Thoracic aorta (tissue), 2 donors: Measurements from ENCODE around the gene TMEM204. TPM values are rescaled to one million over a fixed set of nuclear protein-coding genes. Genes with fewer than 3 reads are reported as not detected.

Source experiments
- ATAC-seq: fragments of 150-250 bp; one replicate; pipeline ENCODE4 v1.8.0; 2017; ENCODE audit warnings: low read depth; ENCODE audit not compliant: insufficient number of reproducible peaks, low FRiP score
- DNase-seq: peaks from one replicate; pipeline ENCODE4 v3.0.0-alpha.2; 2020; ENCODE audit warnings: low spot score
- H3K27ac ChIP-seq, 2 donors: fragments of 200-600 bp; sonication (generic); 1 replicate in 1 of 2; 2 replicates in 1 of 2; pipeline ENCODE4 v1.5.1; 2016; ENCODE audit warnings: mild to moderate bottlenecking in 2 of 2, moderate library complexity in 2 of 2
- H3K27me3 ChIP-seq: fragments of 200-600 bp; sonication (generic); replicated peaks from 2 replicates; pipeline ENCODE4 v1.6.0; 2016; ENCODE audit warnings: mild to moderate bottlenecking; ENCODE audit not compliant: insufficient read depth
- H3K36me3 ChIP-seq: fragments of 200-600 bp; sonication (generic); one replicate; pipeline ENCODE4 v1.5.1; 2016
- H3K4me1 ChIP-seq, 2 donors: fragments of 200-600 bp; sonication (generic); 1 replicate in 1 of 2; 2 replicates in 1 of 2; pipeline versions ENCODE4 v1.5.1 to v1.6.0; 2016; ENCODE audit warnings: low read depth in 2 of 2, mild to moderate bottlenecking in 1 of 2; ENCODE audit not compliant: control insufficient read depth in 1 of 2
- H3K4me3 ChIP-seq: fragments of 200-600 bp; sonication (generic); 2 replicates; pipeline ENCODE4 v1.5.1; 2016; ENCODE audit warnings: mild to moderate bottlenecking
- H3K9me3 ChIP-seq: fragments of 200-600 bp; sonication (generic); 2 replicates; pipeline ENCODE4 v1.5.1; 2016
- total RNA-seq, 2 donors: library from RNA; depleted of rRNA; stranded (reverse); fragments of >200 nt; gene quantifications; one replicate each; pipeline versions ENCODE4 v1.1.0 to v1.2.3, GENCODE V29; 2016
- TF ChIP-seq, protein P1 (sequence below): fragments of 200-600 bp; sonication (generic); IDR thresholded peaks from one replicate; pipeline ENCODE4 v1.5.1; 2019; ENCODE audit warnings: antibody characterized with exemption

The TMEM204 gene
- 100 to 1,000 TPM; 111 to 125 TPM for total RNA-seq

GRCh38 chr16:1533443-1533951 lies at the start of gene TMEM204:
Gene TMEM204, plus strand, starts transcription at chr16:1533666. Its CDS starts 610 bp downstream, at chr16:1534276.
- TF ChIP-seq, protein P1, sequence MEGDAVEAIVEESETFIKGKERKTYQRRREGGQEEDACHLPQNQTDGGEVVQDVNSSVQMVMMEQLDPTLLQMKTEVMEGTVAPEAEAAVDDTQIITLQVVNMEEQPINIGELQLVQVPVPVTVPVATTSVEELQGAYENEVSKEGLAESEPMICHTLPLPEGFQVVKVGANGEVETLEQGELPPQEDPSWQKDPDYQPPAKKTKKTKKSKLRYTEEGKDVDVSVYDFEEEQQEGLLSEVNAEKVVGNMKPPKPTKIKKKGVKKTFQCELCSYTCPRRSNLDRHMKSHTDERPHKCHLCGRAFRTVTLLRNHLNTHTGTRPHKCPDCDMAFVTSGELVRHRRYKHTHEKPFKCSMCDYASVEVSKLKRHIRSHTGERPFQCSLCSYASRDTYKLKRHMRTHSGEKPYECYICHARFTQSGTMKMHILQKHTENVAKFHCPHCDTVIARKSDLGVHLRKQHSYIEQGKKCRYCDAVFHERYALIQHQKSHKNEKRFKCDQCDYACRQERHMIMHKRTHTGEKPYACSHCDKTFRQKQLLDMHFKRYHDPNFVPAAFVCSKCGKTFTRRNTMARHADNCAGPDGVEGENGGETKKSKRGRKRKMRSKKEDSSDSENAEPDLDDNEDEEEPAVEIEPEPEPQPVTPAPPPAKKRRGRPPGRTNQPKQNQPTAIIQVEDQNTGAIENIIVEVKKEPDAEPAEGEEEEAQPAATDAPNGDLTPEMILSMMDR = no peak
- DNase-seq (no peak), ATAC-seq (peak; percentile 24)
- Histone ChIP-seq H3K4me3 (peak within 1 kb of the TSS; percentile 79), H3K27ac (peak within 1 kb of the TSS; percentile 95 to 96), H3K4me1 (peaks cover 42 to 71% of the 10 kb centered on the region in 2 donors), H3K36me3 (peaks cover 27% of the 10 kb centered on the region), H3K27me3 (no peaks in the 10 kb centered on the region), H3K9me3 (no peaks in the 10 kb centered on the region)

DNA sequence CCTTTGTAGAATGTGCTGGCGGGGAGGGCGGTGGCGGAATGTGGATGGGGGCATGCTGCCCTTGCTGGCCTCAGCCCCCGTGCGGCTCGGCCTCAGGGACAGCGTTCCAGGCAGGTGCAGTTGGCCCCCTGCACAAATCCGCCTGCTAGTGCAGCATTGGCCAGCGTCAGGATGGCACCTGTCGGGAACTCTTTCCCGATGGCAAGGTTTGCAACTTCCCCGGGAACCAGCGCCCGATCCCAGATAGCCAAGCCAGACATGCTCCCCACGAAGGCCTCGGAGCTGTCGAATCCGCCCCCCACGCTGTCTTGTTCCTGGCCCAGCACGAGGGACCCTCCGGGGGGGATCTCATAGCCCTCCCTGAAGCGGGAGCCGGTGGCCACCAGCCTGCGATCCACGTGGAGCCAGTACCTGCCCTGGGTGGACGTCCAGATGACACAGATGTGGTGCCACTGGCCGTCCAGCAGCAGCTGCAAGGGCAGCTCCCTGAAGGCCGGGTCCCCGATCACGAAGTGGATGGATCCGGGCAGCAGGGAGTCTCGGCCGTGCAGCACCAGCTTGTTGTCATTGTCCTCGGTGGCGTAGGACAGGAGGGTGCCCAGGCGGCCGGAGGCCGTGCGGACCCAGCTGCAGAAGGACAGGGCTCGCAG lies 47.5 kb upstream of the TMEM204 start:
- Histone ChIP-seq H3K9me3 (no peaks in the 10 kb centered on the region), H3K4me1 (no peaks in the 10 kb centered on the region), H3K27ac (no peak overlapping the region), H3K4me3 (no peak overlapping the region), H3K27me3 (no peaks in the 10 kb centered on the region), H3K36me3 (no peaks in the 10 kb centered on the region)
- DNase-seq (no peak), ATAC-seq (no peak)
- TF ChIP-seq, protein P1 = no peak

DNA sequence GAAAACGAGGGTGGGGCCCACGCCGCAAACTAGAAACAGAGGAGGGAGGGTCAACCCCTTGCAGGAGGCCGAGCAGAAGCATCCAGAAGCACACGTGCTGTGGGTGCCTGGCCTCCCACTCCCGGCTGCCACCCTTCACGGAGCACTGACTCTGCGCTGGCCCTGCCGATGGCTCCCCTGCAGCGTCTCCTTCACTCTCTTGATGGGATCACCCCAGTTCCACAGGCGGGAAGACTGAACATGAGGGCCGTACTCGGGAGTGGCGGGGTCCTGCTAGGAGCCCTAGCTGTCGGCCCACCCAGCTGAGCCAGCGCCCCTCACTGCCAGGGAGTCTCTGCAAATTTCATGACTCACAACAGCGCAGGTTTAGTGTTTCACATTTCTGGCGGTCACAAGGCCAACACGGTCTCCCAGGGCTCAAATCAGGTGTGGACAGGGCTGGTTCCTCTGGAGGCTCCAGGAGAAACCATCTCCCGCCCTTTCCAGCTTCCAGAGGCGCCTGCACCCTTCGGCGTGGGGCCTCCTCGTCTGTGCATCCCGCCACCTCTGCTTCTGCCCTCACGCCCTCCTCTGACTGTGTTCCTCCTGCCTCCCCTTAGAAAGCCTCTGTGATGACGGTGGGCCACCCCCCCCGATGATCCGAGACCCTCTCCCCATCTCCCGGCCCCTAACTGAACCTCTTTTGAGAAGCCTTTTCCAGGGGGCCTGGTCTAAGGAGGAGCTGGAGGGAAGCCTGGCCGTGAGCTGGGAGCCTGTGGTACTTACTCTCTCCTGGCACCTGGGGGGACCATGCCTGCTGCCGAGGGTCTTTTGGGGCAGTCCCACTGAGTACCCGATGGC lies 46.7 kb upstream of the TMEM204 start:
- no peak overlapping the region for H3K4me3 ChIP-seq
- ATAC-seq (no peak), DNase-seq (no peak)
- H3K4me1 ChIP-seq = no peaks in the 10 kb centered on the region
- no peak overlapping the region for H3K27ac ChIP-seq
- H3K9me3 ChIP-seq = no peaks in the 10 kb centered on the region
- TF ChIP-seq, protein P1 = no peak
- H3K36me3 ChIP-seq = no peaks in the 10 kb centered on the region
- no peaks in the 10 kb centered on the region for H3K27me3 ChIP-seq

- ATAC-seq (no peak), DNase-seq (no peak)
- no peaks in the 10 kb centered on the region for H3K27me3 ChIP-seq
- H3K4me1 ChIP-seq = peaks cover under 1 to 2% of the 10 kb centered on the region in 2 donors
- TF ChIP-seq, protein P1 = no peak
- no peak overlapping the region for H3K27ac ChIP-seq
- no peak overlapping the region for H3K4me3 ChIP-seq
- no peaks in the 10 kb centered on the region for H3K9me3 ChIP-seq
- H3K36me3 ChIP-seq = no peaks in the 10 kb centered on the region
Measured at GRCh38 chr16:1487395-1488053, 45.9 kb upstream of the TMEM204 start.
